GM20000 (cell line): Measurements from ENCODE around the gene AMMECR1L.

Experiments
- DNase-seq: peaks from one replicate; pipeline ENCODE4 v3.0.0; 2012; ENCODE audit warnings: low spot score
- TF ChIP-seq, protein P1 (sequence below): IDR thresholded peaks from 2 replicates; pipeline ENCODE4 v1.5.1; 2012; ENCODE audit warnings: mild to moderate bottlenecking, control low read depth; ENCODE audit errors: extremely low read depth, missing control alignments

Gene AMMECR1L

GRCh38 chr2:127885780-127886592 is at the start of gene AMMECR1L:
TSS of gene AMMECR1L (minus strand) at chr2:127885956. CDS start at chr2:127874234, 11,722 bp downstream.
- DNase-seq = peak; percentile 75

DNA sequence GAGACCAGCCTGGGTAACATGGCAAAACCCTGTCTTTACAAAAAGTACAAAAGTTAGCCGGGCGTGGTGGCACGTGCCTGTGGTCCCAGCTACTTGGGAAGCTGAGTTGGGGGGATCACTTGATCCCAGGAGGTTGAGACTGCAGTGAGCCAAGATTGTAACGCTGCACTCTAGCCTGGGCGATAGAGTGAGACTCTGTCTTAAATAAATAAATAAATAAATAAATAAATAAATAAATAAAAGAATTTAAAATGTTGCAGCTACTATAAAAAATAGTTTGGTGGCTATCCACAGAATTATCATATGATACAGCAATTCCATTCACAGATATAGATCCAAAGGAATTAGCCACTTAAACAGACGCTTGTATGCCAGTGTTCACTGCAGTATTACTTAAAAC is 49.6 kb upstream of the AMMECR1L start:
- TF ChIP-seq, protein P1, sequence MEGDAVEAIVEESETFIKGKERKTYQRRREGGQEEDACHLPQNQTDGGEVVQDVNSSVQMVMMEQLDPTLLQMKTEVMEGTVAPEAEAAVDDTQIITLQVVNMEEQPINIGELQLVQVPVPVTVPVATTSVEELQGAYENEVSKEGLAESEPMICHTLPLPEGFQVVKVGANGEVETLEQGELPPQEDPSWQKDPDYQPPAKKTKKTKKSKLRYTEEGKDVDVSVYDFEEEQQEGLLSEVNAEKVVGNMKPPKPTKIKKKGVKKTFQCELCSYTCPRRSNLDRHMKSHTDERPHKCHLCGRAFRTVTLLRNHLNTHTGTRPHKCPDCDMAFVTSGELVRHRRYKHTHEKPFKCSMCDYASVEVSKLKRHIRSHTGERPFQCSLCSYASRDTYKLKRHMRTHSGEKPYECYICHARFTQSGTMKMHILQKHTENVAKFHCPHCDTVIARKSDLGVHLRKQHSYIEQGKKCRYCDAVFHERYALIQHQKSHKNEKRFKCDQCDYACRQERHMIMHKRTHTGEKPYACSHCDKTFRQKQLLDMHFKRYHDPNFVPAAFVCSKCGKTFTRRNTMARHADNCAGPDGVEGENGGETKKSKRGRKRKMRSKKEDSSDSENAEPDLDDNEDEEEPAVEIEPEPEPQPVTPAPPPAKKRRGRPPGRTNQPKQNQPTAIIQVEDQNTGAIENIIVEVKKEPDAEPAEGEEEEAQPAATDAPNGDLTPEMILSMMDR = no peak
- no peak for DNase-seq

DNA sequence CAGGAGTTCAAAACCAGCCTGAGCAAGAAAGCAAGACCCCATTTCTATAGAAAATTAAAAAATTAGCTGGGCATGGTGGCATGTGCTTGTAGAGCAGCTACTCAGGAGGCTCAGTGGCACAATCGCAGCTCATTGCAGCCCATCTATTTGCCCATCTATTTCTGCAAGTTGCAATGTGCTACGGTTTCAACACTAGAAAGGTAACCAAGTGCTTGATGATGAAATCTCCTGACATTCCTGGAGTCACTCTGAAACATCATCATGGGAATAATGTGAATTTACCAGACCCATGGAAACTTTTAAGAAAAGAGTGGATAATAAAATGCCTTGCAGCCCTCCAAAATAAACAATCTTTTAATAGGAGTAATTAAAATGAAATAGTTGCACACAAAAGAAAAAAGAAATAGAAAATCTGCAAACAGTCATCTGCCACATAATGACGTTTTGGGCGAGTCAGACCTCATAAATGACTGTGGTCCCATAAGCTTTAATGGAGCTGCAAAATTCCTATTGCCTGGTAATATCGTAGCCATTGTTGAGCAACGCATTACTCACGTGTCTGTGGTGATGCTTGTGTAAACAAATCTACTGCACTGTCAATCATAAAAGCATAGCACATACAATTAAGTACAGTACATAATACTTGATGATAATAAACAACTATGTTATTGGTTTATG is 46.6 kb upstream of the AMMECR1L start:
- no peak for DNase-seq
- TF ChIP-seq, protein P1 = no peak

DNA sequence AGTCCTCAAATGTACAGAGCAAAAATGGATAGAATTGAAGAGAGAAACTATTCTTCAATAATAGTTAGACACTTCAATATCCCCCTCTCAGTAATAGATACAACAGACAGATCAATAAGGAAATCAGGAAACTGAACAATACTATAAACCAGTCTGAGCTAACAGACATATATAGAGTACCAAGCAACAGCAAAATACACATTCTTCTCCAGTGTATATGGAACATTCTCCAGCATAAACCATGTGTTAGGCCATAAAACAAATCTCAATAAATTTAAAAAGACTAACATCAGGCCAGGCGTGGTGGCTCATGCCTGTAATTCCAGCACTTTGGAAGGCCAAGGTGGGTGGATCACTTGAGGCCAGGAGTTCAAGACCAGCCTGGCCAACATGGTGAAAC is 43.7 kb upstream of the AMMECR1L start:
- TF ChIP-seq, protein P1 = no peak
- no peak for DNase-seq

- DNase-seq = no peak
- TF ChIP-seq, protein P1 = no peak
These were observed 41.6 kb upstream of the AMMECR1L start for GRCh38 chr2:127927384-127927783.

- TF ChIP-seq, protein P1 = no peak
- no peak for DNase-seq
These were observed 32.2 kb upstream of the AMMECR1L start for GRCh38 chr2:127917916-127918315.

DNA sequence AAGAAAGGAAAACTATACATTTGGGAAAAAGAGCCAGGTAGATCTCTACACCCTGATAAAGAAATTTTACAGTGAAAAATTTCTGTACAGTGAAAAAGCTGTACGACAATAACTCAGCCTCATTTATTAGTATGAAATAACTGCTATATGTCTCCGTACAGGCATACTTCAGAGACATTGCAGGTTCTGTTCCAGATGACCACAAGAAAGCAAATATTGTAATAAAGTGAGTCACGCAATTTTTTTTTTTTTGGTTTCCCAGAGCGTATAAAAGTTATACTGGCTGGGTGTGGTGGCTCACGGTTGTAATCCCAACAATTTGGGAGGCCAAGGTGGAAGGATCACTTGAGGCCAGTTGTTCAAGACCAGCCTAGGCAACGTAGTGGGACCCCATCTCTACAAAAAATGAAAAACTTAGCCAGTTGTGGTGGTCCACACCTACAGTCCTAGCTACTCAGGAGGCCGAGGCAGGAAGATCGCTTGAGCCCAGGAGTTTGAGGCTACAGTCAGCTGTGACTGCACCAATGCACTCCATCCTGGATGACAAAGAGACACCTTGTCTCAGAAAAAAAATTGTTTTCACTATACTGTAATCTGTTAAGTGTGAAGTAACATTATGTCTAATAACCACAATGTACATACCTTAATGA is 28.2 kb upstream of the AMMECR1L start:
- TF ChIP-seq, protein P1 = no peak

More for the DNA sequence above, 28.2 kb upstream of the AMMECR1L start:
- no peak for DNase-seq
